ENCODE data around the gene GALNTL6.
"Not testable (repeated sequence)": the region's sequence is repeated elsewhere in the genome, so short reads cannot be mapped to it uniquely, and the experiment has no call there.

GALNTL6 gene

DNA sequence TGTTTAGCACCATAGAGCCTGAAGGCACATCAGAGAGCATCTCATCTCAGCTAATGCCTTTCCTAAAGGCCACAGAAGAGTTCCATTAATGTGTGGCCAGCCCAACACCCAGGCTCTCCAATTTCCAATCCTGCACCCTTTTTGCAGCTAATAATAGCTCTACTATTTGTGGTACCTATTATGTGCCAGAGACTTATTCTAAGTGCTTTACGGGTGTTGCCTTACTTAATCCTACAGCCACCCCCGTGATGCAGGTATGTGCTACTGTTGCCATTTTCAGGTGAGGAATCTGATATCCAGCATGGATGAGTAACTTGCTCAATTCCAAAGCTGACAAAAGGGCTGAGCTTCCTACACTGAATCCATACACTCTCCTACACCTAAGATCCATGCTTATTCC, 1137.8 kb downstream of the GALNTL6 start:
- H3K27ac Mint-ChIP-seq: no peak overlapping the region
- no peaks in the 10 kb centered on the region for H3K36me3 Mint-ChIP-seq
- H3K27me3 Mint-ChIP-seq: no peaks in the 10 kb centered on the region
- H3K4me3 Mint-ChIP-seq: no peak overlapping the region
- H3K4me1 Mint-ChIP-seq: no peaks in the 10 kb centered on the region
- no peak for ATAC-seq
- no peaks in the 10 kb centered on the region for H3K9me3 Mint-ChIP-seq

DNA sequence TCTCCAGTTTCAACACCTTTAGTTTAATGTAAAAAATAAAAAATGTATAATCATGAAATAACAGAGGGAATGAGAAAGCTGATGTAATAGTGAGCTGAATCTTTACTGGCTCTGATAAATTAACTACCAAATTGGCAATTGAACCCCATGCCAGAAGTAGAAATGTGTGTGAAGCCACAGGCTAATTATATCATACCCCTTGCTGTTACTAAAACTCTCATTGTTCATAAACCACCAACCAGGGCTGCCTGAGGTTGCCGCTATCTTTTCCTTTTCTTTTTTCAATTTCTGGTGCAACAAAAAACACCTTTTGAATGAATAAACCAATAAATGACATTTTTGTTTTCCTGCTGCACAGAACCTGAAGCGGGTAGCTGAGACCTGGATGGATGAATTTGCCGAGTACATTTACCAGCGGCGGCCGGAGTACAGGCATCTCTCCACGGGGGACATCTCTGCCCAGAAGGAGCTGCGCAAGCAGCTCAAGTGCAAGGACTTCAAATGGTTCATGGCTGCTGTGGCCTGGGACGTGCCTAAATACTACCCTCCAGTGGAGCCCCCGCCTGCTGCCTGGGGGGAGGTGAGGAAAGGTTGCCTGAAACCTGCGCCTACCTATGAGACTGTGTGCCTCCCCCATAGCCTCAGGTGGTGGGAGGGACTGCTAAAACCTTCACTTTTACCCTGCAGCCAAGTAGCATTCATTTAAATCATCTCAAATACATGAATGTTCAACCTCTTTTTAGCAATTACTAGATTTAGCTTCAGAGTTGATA, 1138.7 kb downstream of the GALNTL6 start:
- Mint-ChIP-seq H3K27ac (no peak overlapping the region), H3K4me3 (no peak overlapping the region), H3K4me1 (no peaks in the 10 kb centered on the region), H3K36me3 (no peaks in the 10 kb centered on the region), H3K9me3 (no peaks in the 10 kb centered on the region), H3K27me3 (no peaks in the 10 kb centered on the region)
- ATAC-seq: no peak

DNA sequence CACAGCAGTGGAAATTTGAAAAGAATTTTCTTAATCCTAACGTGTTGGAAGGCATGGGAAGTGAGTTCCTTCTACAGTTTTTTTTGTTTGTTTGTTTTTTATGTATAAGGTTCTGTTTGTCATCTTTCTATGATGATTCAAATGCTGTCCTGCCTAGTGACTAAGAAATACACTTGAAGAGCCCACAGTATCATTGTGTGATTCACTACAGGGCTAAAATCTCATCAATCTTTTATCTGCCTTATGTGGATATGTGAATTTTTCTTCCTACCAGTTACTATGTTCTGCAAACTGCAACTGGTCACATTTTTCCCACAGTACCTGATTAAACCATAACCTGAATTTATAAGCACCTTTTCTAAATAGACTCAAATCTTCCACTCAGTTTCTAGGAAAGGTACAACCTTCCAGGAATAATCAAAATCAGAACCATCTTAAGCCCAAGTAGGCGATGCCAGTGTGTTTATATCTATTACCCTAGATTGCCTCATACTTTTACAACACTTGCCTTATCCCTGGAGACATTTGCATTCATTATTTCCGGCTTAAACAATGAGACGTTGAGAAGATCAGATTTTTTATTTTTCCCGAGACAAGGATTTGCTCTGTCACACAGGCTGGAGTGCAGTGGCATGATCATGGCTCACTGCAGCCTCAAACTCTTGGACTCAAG, 1140.8 kb downstream of the GALNTL6 start:
- Mint-ChIP-seq H3K27me3 (no peaks in the 10 kb centered on the region), H3K4me1 (no peaks in the 10 kb centered on the region), H3K36me3 (no peaks in the 10 kb centered on the region), H3K27ac (no peak overlapping the region), H3K9me3 (no peaks in the 10 kb centered on the region), H3K4me3 (no peak overlapping the region)
- ATAC-seq: no peak

DNA sequence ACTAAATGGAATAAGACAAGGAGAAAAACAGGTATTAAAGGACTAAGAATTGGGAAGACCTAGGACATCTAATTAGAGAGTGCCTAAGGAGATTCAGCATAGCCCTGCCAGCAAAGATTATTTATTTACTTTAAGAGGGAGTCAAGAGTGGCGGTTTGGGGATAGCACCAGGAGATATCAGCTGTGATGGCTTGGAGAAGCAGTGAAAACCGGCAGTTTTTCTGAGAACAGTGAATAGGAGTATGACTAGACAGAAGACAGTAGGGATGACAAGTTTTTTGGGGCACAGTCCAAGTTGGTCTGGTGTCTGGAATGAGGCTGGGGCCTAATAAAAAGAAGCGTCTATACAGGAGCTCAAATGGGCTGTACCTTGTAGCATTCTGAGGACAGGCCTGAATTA, 1143.1 kb downstream of the GALNTL6 start:
- H3K27ac Mint-ChIP-seq, H3K4me1 Mint-ChIP-seq, H3K4me3 Mint-ChIP-seq, H3K36me3 Mint-ChIP-seq, H3K9me3 Mint-ChIP-seq, ATAC-seq: not testable (repeated sequence)
- H3K27me3 Mint-ChIP-seq: peaks cover 15% of the 10 kb centered on the region

DNA sequence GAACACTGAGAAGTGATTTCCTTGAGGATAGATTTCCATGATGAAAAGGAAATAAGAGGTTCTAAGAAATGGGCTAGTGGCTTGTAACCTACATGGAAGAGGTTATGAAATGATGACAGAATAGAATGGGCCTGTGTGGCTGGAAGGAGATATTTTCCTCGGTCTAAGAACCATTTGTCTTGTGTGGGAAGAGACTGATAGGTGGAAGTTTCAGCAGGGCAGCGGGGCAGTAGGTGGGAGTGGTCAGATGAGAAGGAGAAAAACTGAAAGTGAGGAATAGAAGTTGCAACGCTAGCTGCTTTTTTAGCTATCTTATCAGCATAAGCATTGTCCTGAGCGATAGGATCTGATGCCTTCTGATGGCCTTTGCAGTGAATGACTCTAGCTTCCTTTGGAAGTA, 1144.0 kb downstream of the GALNTL6 start:
- Mint-ChIP-seq H3K27me3 (peaks cover 18% of the 10 kb centered on the region), H3K4me3 (no peak overlapping the region)

DNA sequence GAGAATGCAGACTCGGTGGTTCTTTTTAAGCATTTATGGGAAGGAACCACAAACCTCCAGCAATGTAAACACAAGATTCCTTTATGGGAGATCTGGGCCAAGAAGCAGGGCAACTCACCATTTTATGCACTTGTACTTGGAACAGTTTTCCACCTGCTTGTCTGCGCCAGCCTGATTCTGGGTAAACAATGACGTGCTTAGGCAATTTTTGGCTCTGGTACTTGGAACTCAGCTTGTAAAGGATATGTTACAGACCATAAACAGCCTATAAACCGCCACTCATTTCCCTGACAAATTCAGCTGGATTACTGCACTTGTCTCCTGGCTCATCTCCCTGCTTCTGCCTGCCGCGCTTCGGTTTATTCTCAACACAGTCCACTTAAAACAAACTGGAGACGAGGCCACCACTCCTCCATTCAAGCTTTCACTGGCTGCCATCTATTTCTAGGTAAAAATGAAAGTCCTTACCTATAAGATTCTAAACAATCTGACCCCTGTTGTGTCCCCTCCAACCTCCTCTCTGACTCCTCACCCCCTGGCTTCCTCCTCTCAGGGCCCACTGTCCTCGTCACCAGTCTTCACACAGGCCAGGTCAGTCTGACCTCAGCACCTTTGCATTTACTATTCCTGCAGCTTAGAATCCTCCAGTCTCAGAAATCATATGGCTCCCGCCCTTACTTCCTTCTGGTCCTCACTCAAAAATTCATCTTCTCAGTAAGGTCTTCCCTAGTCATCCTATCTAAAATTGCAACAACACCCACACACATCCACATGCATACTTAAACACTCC, 1149.6 kb downstream of the GALNTL6 start:
- no peaks in the 10 kb centered on the region for H3K36me3 Mint-ChIP-seq
- H3K27ac Mint-ChIP-seq: no peak overlapping the region
- no peak overlapping the region for H3K4me3 Mint-ChIP-seq
- H3K27me3 Mint-ChIP-seq: peaks cover 18% of the 10 kb centered on the region
- H3K4me1 Mint-ChIP-seq: no peaks in the 10 kb centered on the region
- peak; percentile 41 for ATAC-seq
- no peaks in the 10 kb centered on the region for H3K9me3 Mint-ChIP-seq

More for the DNA sequence above, 1144.0 kb downstream of the GALNTL6 start:
- Mint-ChIP-seq H3K9me3 (no peaks in the 10 kb centered on the region), H3K27ac (no peak overlapping the region), H3K4me1 (no peaks in the 10 kb centered on the region), H3K36me3 (no peaks in the 10 kb centered on the region)
- ATAC-seq: no peak

DNA sequence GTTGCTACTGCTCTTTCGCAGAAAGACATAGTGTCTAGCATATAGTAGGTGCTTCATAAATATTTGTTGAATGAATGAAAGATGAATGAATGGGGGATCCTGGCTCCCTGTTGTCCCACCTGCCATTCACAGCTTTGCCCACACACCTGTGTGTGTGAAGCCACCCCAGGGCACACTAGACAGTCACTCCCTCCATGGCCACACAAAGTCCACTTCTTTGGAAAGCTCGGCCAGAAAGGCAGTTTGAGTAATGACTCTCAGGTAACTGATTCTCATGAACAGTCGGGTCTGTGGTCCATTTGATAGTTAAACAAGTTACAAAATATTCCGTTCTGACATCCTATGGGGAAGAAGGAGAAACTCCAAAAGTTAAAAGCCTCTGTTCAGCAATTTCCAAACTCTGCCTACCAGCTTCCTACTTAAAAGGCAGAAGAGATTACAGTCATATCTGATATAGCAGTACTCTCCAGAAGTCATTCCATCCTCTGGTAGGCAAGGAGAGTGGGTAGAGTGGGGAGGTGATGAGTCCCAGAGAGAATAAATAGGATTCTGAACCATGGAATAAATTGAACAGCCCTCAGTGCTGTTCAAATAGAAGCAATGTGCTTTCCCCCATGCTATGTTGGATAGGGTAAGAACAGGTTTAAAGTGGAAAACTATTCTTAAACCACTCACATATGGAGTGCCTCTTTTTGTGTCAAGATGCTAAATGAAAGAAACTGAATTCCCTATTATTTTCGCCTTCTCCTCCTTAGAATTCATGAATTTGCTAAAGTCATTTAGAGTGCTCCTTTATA, 1150.5 kb downstream of the GALNTL6 start:
- H3K36me3 Mint-ChIP-seq: no peaks in the 10 kb centered on the region
- H3K27me3 Mint-ChIP-seq: peaks cover 18% of the 10 kb centered on the region
- H3K4me3 Mint-ChIP-seq: no peak overlapping the region
- no peak overlapping the region for H3K27ac Mint-ChIP-seq
- peaks cover 6% of the 10 kb centered on the region for H3K9me3 Mint-ChIP-seq
- no peaks in the 10 kb centered on the region for H3K4me1 Mint-ChIP-seq
- ATAC-seq: no peak

DNA sequence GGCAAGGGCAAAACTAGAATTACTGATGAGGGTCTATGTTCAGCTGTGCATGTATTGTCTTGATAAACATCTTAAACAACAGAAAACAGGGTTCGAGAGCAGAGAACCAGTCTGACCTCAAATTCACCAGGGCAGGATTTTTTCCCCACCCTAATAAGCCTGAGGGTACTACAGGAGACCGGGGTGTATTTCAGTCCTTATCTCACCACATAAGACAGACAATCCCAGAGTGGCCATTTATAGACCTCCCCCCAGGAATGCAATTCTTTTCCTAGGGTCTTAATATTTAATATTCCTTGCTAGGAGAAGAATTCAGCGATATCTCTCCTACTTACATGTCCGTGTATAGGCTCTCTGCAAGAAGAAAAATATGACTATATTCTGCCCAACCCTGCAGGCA, 1157.0 kb downstream of the GALNTL6 start:
- not testable (repeated sequence) for H3K4me3 Mint-ChIP-seq, H3K27ac Mint-ChIP-seq, H3K4me1 Mint-ChIP-seq, H3K36me3 Mint-ChIP-seq, ATAC-seq, H3K27me3 Mint-ChIP-seq
- peaks cover 15% of the 10 kb centered on the region for H3K9me3 Mint-ChIP-seq

DNA sequence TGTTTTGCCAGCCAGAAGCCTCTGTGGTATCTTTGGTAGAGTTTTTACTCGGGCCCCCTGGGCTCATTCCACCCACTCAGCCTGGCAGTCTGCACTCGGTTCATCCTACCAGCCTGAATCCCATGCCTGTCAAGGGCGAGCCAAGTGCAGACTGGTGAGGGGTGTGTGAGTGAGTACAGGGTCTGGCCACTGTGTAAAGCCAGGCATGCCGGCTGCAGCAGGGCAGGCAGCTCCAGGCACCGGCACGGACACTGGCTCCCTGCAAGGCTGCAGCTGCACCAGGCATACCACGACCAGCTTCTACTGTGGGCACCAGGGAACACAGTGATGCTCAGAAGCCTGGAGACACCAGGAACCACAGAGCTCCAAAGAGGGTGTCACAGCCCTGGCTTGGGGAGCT, 1161.4 kb downstream of the GALNTL6 start:
- no peak overlapping the region for H3K27ac Mint-ChIP-seq
- H3K36me3 Mint-ChIP-seq: no peaks in the 10 kb centered on the region
- peaks cover 21% of the 10 kb centered on the region for H3K27me3 Mint-ChIP-seq
- no peaks in the 10 kb centered on the region for H3K4me1 Mint-ChIP-seq
- H3K9me3 Mint-ChIP-seq: peaks cover 5% of the 10 kb centered on the region
- peak; percentile 45 for ATAC-seq
- H3K4me3 Mint-ChIP-seq: no peak overlapping the region

DNA sequence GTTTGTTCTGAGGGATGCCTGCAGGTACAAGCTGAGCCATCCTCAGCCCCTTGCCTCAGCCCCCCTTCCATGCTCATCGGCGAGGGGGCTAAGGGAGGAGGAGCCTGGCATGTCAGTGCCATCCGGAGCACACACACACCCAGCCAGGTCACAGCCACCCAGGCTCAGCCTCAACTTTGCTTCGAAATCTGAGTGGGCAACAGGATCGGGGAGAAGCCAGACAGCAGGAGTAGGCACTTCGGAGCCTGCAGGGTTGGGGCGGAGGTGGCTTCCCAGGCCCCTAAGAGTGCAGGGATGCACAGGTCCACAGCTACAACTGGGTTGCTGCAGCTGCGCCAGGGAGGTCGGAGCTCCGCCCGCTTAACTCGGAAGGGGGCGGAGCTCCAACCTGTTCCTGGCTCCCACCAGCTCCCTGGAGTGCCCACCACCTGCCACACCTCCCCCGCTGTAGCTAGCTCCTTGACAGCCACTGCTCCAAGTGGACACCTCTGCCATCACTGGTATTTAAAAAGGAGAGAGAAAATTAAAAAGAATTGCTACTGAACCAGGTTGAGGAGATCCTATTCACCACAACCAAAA, 1162.5 kb downstream of the GALNTL6 start:
- Mint-ChIP-seq H3K4me3 (no peak overlapping the region), H3K9me3 (no peaks in the 10 kb centered on the region), H3K27ac (no peak overlapping the region), H3K36me3 (no peaks in the 10 kb centered on the region), H3K4me1 (no peaks in the 10 kb centered on the region), H3K27me3 (peaks cover 21% of the 10 kb centered on the region)
- no peak for ATAC-seq

DNA sequence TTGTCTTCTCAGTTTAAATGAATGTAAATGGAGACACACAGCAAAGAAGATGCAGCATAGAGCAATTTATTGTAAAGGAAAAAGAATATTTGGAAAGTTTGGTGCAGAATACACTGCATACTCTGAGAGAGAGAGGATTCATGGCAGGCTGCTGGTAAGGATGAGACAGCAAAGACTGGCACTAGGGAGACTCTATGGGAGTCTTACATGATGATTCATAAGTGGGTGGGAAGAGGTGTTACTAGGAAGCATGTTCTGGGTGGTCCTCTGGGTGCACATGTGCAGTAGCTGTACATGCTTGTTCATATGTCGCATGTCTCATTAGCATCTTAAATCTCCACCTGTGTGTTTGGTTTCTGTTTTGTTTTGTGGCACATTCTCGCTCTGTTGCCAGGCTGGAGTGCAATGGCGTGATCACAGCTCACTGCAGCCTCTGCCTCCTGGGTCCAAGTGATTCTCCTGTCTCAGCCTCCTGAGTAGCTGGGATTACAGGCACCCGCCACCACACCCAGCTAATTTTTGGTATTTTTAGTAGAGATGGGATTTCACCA, 1164.4 kb downstream of the GALNTL6 start:
- H3K4me3 Mint-ChIP-seq, H3K4me1 Mint-ChIP-seq, H3K9me3 Mint-ChIP-seq, H3K27ac Mint-ChIP-seq, H3K36me3 Mint-ChIP-seq, ATAC-seq: not testable (repeated sequence)
- peaks cover 30% of the 10 kb centered on the region for H3K27me3 Mint-ChIP-seq

DNA sequence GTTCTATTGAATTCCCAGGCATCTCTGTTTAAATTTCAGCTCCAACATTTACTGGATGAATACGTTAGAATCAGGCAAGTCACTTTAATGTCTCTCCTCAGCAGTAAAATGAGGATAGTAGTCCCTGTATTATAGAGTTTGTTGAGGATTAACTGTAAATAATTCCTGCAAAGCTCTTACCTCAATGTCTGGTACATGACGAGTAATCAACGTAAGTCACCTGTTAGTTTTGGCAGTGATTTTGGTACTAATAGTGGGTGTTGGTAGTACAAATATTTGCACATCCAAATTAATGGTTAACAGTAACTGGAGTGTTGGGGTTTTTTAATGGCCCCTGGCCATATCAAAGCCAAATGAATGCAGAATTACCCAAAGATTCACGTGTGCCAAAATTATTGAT, 1165.6 kb downstream of the GALNTL6 start:
- H3K27ac Mint-ChIP-seq: no peak overlapping the region
- no peaks in the 10 kb centered on the region for H3K4me1 Mint-ChIP-seq
- no peaks in the 10 kb centered on the region for H3K9me3 Mint-ChIP-seq
- no peaks in the 10 kb centered on the region for H3K36me3 Mint-ChIP-seq
- ATAC-seq: no peak
- H3K4me3 Mint-ChIP-seq: no peak overlapping the region
- peaks cover 23% of the 10 kb centered on the region for H3K27me3 Mint-ChIP-seq

DNA sequence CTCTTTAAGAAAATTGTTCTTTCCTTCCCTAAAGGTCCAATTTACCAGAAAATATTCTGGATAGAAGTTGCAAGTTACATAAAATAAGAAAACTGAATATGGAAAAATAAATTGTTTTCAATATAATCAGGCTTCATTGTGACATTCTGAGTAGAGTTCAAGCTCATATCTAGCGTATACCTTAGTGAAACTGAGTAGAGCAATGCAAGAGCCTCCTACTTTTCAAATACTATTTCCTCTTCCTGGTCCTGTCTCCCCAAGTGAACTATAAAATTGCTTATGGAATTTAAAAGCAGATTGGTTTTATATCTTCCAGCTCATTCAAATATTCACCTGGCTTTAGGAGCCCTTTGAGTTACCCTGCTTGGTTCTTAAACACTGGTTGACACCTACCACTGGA, 1166.1 kb downstream of the GALNTL6 start:
- H3K9me3 Mint-ChIP-seq: no peaks in the 10 kb centered on the region
- ATAC-seq: no peak
- no peaks in the 10 kb centered on the region for H3K36me3 Mint-ChIP-seq
- H3K4me3 Mint-ChIP-seq: no peak overlapping the region
- no peaks in the 10 kb centered on the region for H3K4me1 Mint-ChIP-seq
- peaks cover 23% of the 10 kb centered on the region for H3K27me3 Mint-ChIP-seq
- H3K27ac Mint-ChIP-seq: no peak overlapping the region

DNA sequence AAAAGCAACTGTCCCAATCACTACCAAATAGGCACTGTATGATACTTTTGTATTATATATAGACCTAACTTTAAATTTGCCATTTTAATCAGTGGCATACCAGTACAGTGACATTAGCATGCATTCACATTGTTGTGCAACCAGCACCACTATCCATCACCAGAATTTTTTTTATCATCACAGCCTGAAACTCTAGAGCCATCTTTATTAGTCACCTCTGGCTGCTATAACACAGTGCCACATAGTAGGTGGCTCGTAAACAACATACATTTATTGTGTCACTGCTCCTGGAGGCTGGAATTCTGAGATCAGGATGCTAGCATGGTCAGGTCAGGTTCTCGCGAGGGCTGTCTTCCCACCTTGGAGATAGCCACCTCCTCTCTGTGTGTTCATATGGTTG, 1167.0 kb downstream of the GALNTL6 start:
- H3K9me3 Mint-ChIP-seq: no peaks in the 10 kb centered on the region
- no peak overlapping the region for H3K27ac Mint-ChIP-seq
- H3K4me3 Mint-ChIP-seq: no peak overlapping the region
- no peaks in the 10 kb centered on the region for H3K36me3 Mint-ChIP-seq
- no peak for ATAC-seq
- H3K4me1 Mint-ChIP-seq: no peaks in the 10 kb centered on the region
- H3K27me3 Mint-ChIP-seq: peaks cover 23% of the 10 kb centered on the region

Data from stimulated activated memory B cell treated with anti-CD40 and anti-IgM and Interleukin-4, amounts not matched to agents 10 μg/mL and 1 μg/mL and 100 μg/mL, for 72 hours (primary cell).